Spleen (tissue), 11 donors: ENCODE results near the gene CACNA2D2. TPM values are rescaled to one million over a fixed set of nuclear protein-coding genes. Genes with fewer than 3 reads are reported as not detected.

Experiments
- DNase-seq: peaks from one replicate; pipeline ENCODE4 v3.0.0-alpha.2; 2020
- H3K27ac ChIP-seq, 8 donors: fragments of 200-600 bp; sonication (generic) in 7 of 8; 1 replicate in 4 of 8; 2 replicates in 4 of 8; pipeline versions ENCODE4 v1.5.0 to v1.8.0; 2016 to 2021; ENCODE audit warnings: inconsistent platforms in 4 of 8, mild to moderate bottlenecking in 4 of 8, moderate library complexity in 1 of 8
- H3K27me3 ChIP-seq, 7 donors: fragments of 200-600 bp; sonication (generic) in 6 of 7; replicated peaks in 1 of 7; 1 replicate in 4 of 7; 2 replicates in 3 of 7; pipeline versions ENCODE4 v1.5.0 to v1.8.0; 2016 to 2021; ENCODE audit warnings: inconsistent platforms in 3 of 7, mild to moderate bottlenecking in 1 of 7
- H3K36me3 ChIP-seq, 6 donors: fragments of 200-600 bp; sonication (generic) in 5 of 6; 1 replicate in 4 of 6; 2 replicates in 2 of 6; pipeline versions ENCODE4 v1.5.0 to v1.8.0; 2016 to 2021; ENCODE audit warnings: inconsistent platforms in 2 of 6
- H3K4me1 ChIP-seq, 6 donors: fragments of 200-600 bp; sonication (generic) in 5 of 6; 1 replicate in 3 of 6; 2 replicates in 3 of 6; pipeline versions ENCODE4 v1.5.0 to v1.8.0; 2016 to 2021; ENCODE audit warnings: inconsistent platforms in 3 of 6
- H3K4me3 ChIP-seq, 8 donors: fragments of 200-600 bp; sonication (generic) in 7 of 8; 1 replicate in 4 of 8; 2 replicates in 4 of 8; pipeline versions ENCODE4 v1.5.0 to v1.8.0; 2016 to 2021; ENCODE audit warnings: inconsistent platforms in 4 of 8, mild to moderate bottlenecking in 4 of 8, moderate library complexity in 2 of 8
- H3K9me3 ChIP-seq, 8 donors: fragments of 200-600 bp; sonication (generic) in 7 of 8; 1 replicate in 4 of 8; 2 replicates in 4 of 8; pipeline versions ENCODE4 v1.5.0 to v1.8.0; 2016 to 2021; ENCODE audit warnings: inconsistent platforms in 4 of 8
- CTCF ChIP-seq, 11 experiments: fragments of 200-600 bp in 7 of 11; fragments of 450-650 bp in 4 of 11; sonication (generic) in 4 of 11; IDR thresholded peaks in 8 of 11; conservative IDR thresholded peaks in 3 of 11; 1 replicate in 7 of 11; 2 replicates in 4 of 11; pipeline versions ENCODE4 v1.4.0 to v1.8.0; 2016 to 2021; ENCODE audit warnings: antibody characterized with exemption in 11 of 11, inconsistent platforms in 4 of 11, mild to moderate bottlenecking in 1 of 11
- POLR2A ChIP-seq, 3 donors: fragments of 450-650 bp; IDR thresholded peaks; one replicate each; pipeline ENCODE4 v1.5.1; 2017; ENCODE audit warnings: antibody characterized with exemption in 3 of 3, mild to moderate bottlenecking in 1 of 3
- POLR2AphosphoS5 ChIP-seq, 3 donors: sonication (generic); formaldehyde crosslinking; IDR thresholded peaks; one replicate each; pipeline ENCODE4 v1.5.1; 2017; ENCODE audit warnings: antibody characterized with exemption in 3 of 3
- WGBS, 5 donors: extraction: QIAGEN DNeasy Blood & Tissue Kit in 3 of 5; methylation state at CpG; one replicate each; pipeline versions ENCODE4 v1.1.5 to v1.1.7; 2013 to 2018; 5-methylcytosine and 5-hydroxymethylcytosine counted together
- intact Hi-C: fragments of 100-400 bp; cut with DNase I; formaldehyde crosslinking; loops from one replicate; pipeline ENCODE4 v1.15.0; 2023; ENCODE audit warnings: low total_unique reads
- polyA plus RNA-seq, 3 donors: library from polyadenylated mRNA; stranded (reverse); fragments of 200-250 nt; gene quantifications; one replicate each; pipeline ENCODE4 v1.2.1, GENCODE V29; 2013
- total RNA-seq, 7 donors: library from RNA; depleted of rRNA in 3 of 7; stranded (reverse); fragments of >200 nt in 3 of 7; fragmentation: NEBNext Ultra II Directional in 4 of 7; extraction: Animal tissue kit (Norgen Biotek cat#: 25700) in 4 of 7; gene quantifications; one replicate each; pipeline versions ENCODE4 v1.1.0 to v1.2.1, GENCODE V29; 2016 to 2021
- donor health status: healthy with polysubstance abuse.
- donor health status: DM: no; HTN: no; CAD: no; lungs with moderate emphysema.
- donor health status: DM: no; HTN: no; CAD: no.
- donor health status: Bipolar disorder and iron deficiency.
- donor health status: healthy.
- donor health status: DM: no; HTN: no; CAD: no.
- donor health status: DM: yes; HTN: yes; CAD: no.

CACNA2D2 gene
- total and polyA plus RNA-seq, 10 donors, result 0.24 to 3.2 (median 1.2) TPM

GRCh38 chr3:50318615-50319014, 184.8 kb downstream of the CACNA2D2 start:
- intact Hi-C loops, result no loop called here
- Histone ChIP-seq H3K4me3 (peak overlapping the region; percentile 72 to 97 (median 90)), H3K27ac (peak overlapping the region; percentile 29 to 96 (median 93)), H3K9me3 (no peaks in the 10 kb centered on the region), H3K36me3 (peaks cover 2 to 65% (median 25%) of the 10 kb centered on the region in 6 donors), H3K27me3 (no peaks in the 10 kb centered on the region), H3K4me1 (peaks cover 18 to 93% (median 71%) of the 10 kb centered on the region in 6 donors)
- no peak for TF ChIP-seq POLR2A (IDR thresholded peaks at IDR 0.05)
- peak in 2 of 3 donors; percentile 50 to 54 for TF ChIP-seq POLR2AphosphoS5 (IDR thresholded peaks at IDR 0.05)
- no peak for TF ChIP-seq CTCF (IDR thresholded peaks at IDR 0.05 in 8 of 11, conservative IDR thresholded peaks at IDR 0.05 in 3 of 11)
- DNase-seq, result no peak
- 43 to 56% (median 47%) methylated on average over 7 to 10 of the region's 10 CpGs for WGBS, 5 donors

GRCh38 chr3:50318163-50318562, 185.3 kb downstream of the CACNA2D2 start:
- peaks cover 2 to 65% (median 25%) of the 10 kb centered on the region in 6 donors for H3K36me3 ChIP-seq
- intact Hi-C loops, result no loop called here
- H3K27ac ChIP-seq, result peak overlapping the region in 7 of 8 donors; percentile 35 to 96 (median 93)
- peak overlapping the region; percentile 72 to 97 (median 90) for H3K4me3 ChIP-seq
- WGBS, 5 donors, result 33 to 76% (median 70%) methylated on average over 5 to 11 of the region's 11 CpGs
- H3K27me3 ChIP-seq, result no peaks in the 10 kb centered on the region
- H3K9me3 ChIP-seq, result no peaks in the 10 kb centered on the region
- peaks cover 14 to 93% (median 69%) of the 10 kb centered on the region in 6 donors for H3K4me1 ChIP-seq
- TF ChIP-seq CTCF (IDR thresholded peaks at IDR 0.05 in 8 of 11, conservative IDR thresholded peaks at IDR 0.05 in 3 of 11) (no peak), POLR2A (IDR thresholded peaks at IDR 0.05) (no peak), POLR2AphosphoS5 (IDR thresholded peaks at IDR 0.05) (peak; percentile 22 to 80 (median 69))
- no peak for DNase-seq

DNA sequence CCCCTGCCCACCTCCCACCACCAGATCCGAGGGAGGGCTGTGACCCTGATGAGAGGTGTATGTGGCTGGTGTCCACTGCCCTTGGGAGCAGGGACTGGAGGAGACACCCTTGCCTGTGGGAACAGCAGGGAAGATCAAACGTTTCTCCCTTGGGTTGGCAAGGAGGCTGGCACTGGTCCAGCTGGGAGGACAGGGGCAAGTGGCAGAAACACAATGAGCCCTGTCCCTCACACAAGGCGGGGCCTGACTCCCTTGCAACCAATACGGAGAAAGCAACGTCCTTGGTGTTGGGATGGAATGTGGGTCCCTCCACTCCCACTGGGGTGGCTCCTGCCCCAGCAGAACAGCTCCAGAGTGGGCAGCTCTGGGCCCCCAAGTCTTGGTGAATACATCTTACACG, 186.1 kb downstream of the CACNA2D2 start:
- peak overlapping the region in 7 of 8 donors; percentile 83 to 97 (median 91) for H3K4me3 ChIP-seq
- H3K27ac ChIP-seq, result peak overlapping the region in 6 of 8 donors; percentile 32 to 96 (median 94)
- H3K9me3 ChIP-seq, result no peaks in the 10 kb centered on the region
- H3K4me1 ChIP-seq, result peaks cover 11 to 85% (median 62%) of the 10 kb centered on the region in 6 donors
- no peak for TF ChIP-seq POLR2A (IDR thresholded peaks at IDR 0.05)
- TF ChIP-seq CTCF (IDR thresholded peaks at IDR 0.05 in 8 of 11, conservative IDR thresholded peaks at IDR 0.05 in 3 of 11), result no peak
- peak in 2 of 3 donors; percentile 15 to 23 for TF ChIP-seq POLR2AphosphoS5 (IDR thresholded peaks at IDR 0.05)
- WGBS, 5 donors, result 51 to 67% (median 63%) methylated on average over 6 of the region's 6 CpGs
- DNase-seq, result no peak
- no peaks in the 10 kb centered on the region for H3K27me3 ChIP-seq
- peaks cover 2 to 65% (median 25%) of the 10 kb centered on the region in 6 donors for H3K36me3 ChIP-seq
- intact Hi-C loops, result no loop called here

DNA sequence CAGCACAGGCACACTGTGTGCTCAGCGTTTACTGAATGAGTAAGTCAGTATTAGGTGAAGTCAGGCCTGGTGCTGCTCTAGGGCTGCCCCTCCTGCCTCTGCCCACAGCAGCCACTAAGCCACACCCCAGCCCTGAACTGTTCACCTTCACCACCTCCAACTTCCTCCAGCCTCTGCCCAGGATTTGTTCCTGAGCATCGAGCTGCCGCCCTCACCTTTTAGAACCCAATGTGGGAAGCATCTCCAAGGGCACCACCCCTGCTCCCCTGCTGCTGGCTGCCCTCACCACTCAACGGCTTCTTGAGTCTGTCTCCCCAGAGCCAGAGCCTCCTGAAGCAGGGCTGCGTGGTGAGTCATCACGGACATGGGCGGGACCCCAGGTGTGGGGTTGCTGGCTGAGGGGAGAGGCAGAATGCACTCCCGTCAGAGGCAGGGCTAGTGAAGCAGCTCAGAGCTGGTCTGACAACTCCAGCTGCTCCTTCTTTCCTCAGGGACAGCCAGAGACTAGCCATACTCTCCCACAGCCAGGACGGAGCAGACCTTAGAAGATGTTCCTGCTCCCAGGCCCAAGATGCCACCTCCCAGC, 186.7 kb downstream of the CACNA2D2 start:
- peaks cover 2 to 65% (median 25%) of the 10 kb centered on the region in 6 donors for H3K36me3 ChIP-seq
- H3K27me3 ChIP-seq, result no peaks in the 10 kb centered on the region
- peak overlapping the region in 6 of 8 donors; percentile 32 to 96 (median 94) for H3K27ac ChIP-seq
- no peaks in the 10 kb centered on the region for H3K9me3 ChIP-seq
- H3K4me1 ChIP-seq, result peaks cover 6 to 79% (median 57%) of the 10 kb centered on the region in 6 donors
- intact Hi-C loops, result no loop called here
- peak overlapping the region in 7 of 8 donors; percentile 83 to 97 (median 91) for H3K4me3 ChIP-seq
- 58 to 66% (median 61%) methylated on average over 6 to 9 of the region's 9 CpGs for whole genome bisulfite sequencing, 5 donors
- peak; percentile 85 for DNase-seq
- peak; percentile 36 to 80 (median 76) for TF ChIP-seq POLR2AphosphoS5 (IDR thresholded peaks at IDR 0.05)
- no peak for TF ChIP-seq CTCF (IDR thresholded peaks at IDR 0.05 in 8 of 11, conservative IDR thresholded peaks at IDR 0.05 in 3 of 11)
